ENCODE results near the gene BEND7.
"Not testable (repeated sequence)": the region's sequence is repeated elsewhere in the genome, so short reads cannot be mapped to it uniquely, and the experiment has no call there.

The BEND7 gene

GRCh38 chr10:13475124-13475523, 53.7 kb downstream of the BEND7 start:
- no peak for DNase-seq

- no peak for DNase-seq
Observed at GRCh38 chr10:13473986-13474385, 54.8 kb downstream of the BEND7 start.

- no peak for DNase-seq
Observed at GRCh38 chr10:13472359-13472758, 56.5 kb downstream of the BEND7 start.

- DNase-seq = no peak
Observed at GRCh38 chr10:13470270-13470669, 58.5 kb downstream of the BEND7 start.

- DNase-seq = no peak
Observed at GRCh38 chr10:13462551-13462950, 66.3 kb downstream of the BEND7 start.

GRCh38 chr10:13458687-13459012, 70.2 kb downstream of the BEND7 start:
- DNase-seq = no peak

GRCh38 chr10:13457958-13458686, 70.7 kb downstream of the BEND7 start:
- no peak for DNase-seq

- DNase-seq = no peak
Observed at GRCh38 chr10:13453896-13454295, 74.9 kb downstream of the BEND7 start.

GRCh38 chr10:13450069-13450468, 78.7 kb downstream of the BEND7 start:
- no peak for DNase-seq

- no peak for DNase-seq
Observed at GRCh38 chr10:13449296-13449695, 79.5 kb downstream of the BEND7 start.

- DNase-seq = no peak
Observed at GRCh38 chr10:13448216-13448615, 80.6 kb downstream of the BEND7 start.

- DNase-seq = no peak
Observed at GRCh38 chr10:13445656-13446400, 83.0 kb downstream of the BEND7 start.

GRCh38 chr10:13441476-13441875, 87.3 kb downstream of the BEND7 start:
- no peak for DNase-seq

GRCh38 chr10:13440185-13441061, 88.4 kb downstream of the BEND7 start:
- peak; percentile 78 for DNase-seq

GRCh38 chr10:13439313-13440184, 89.3 kb downstream of the BEND7 start:
- peak; percentile 4 for DNase-seq

- no peak for DNase-seq
Observed at GRCh38 chr10:13437026-13437555, 91.7 kb downstream of the BEND7 start.

- DNase-seq = not testable (repeated sequence)
Observed at GRCh38 chr10:13427943-13428342, 100.9 kb downstream of the BEND7 start.

GRCh38 chr10:13425397-13425796, 103.4 kb downstream of the BEND7 start:
- no peak for DNase-seq

- no peak for DNase-seq
Observed at GRCh38 chr10:13422800-13423199, 106.0 kb downstream of the BEND7 start.

- DNase-seq = no peak
Observed at GRCh38 chr10:13421382-13421917, 107.4 kb downstream of the BEND7 start.

- DNase-seq = no peak
Observed at GRCh38 chr10:13420532-13421307, 108.1 kb downstream of the BEND7 start.

Data from NCI-H82 (cell line).